Tibial nerve (tissue), 4 donors: ENCODE measurements around the gene SLC25A30. TPM values are rescaled to one million over a fixed set of nuclear protein-coding genes. Genes with fewer than 3 reads are reported as not detected.
A peak's percentile ranks its signal among the peaks of the same experiment; 100 is the strongest.

Experiments used
- DNase-seq, 2 donors: peaks; one replicate each; pipeline ENCODE4 v3.0.0-alpha.2; 2019; ENCODE audit warnings: low spot score in 2 of 2
- H3K27ac ChIP-seq, 4 donors: fragments of 200-600 bp; sonication (generic) in 3 of 4; one replicate each; pipeline ENCODE4 v1.5.1; 2017 to 2019; ENCODE audit warnings: mild to moderate bottlenecking in 1 of 4
- H3K27me3 ChIP-seq, 2 donors: fragments of 200-600 bp; sonication (generic) in 1 of 2; one replicate each; pipeline versions ENCODE4 v1.5.1 to v1.6.0; 2017 to 2019
- H3K36me3 ChIP-seq, 3 donors: fragments of 200-600 bp; sonication (generic); one replicate each; pipeline ENCODE4 v1.5.1; 2018 to 2019
- H3K4me1 ChIP-seq, 4 donors: fragments of 200-600 bp; sonication (generic) in 3 of 4; one replicate each; pipeline ENCODE4 v1.5.1; 2017 to 2019
- H3K4me3 ChIP-seq, 4 donors: fragments of 200-600 bp; sonication (generic) in 3 of 4; one replicate each; pipeline ENCODE4 v1.5.1; 2017 to 2019; ENCODE audit warnings: mild to moderate bottlenecking in 1 of 4, moderate library complexity in 1 of 4
- H3K9me3 ChIP-seq, 4 donors: fragments of 200-600 bp; sonication (generic) in 3 of 4; one replicate each; pipeline ENCODE4 v1.5.1; 2017 to 2019
- EP300 ChIP-seq, 2 donors: sonication (generic); formaldehyde crosslinking; IDR thresholded peaks; one replicate each; pipeline ENCODE4 v1.6.1; 2017; ENCODE audit warnings: antibody characterized with exemption in 2 of 2, mild to moderate bottlenecking in 1 of 2
- POLR2A ChIP-seq, 2 donors: fragments of 450-650 bp; IDR thresholded peaks; one replicate each; pipeline ENCODE4 v1.6.1; 2017; ENCODE audit warnings: antibody characterized with exemption in 2 of 2, mild to moderate bottlenecking in 2 of 2, moderate library complexity in 2 of 2
- WGBS, 2 donors: methylation state at CpG; one replicate each; pipeline ENCODE4 v1.1.5; 2018; 5-methylcytosine and 5-hydroxymethylcytosine counted together
- total RNA-seq, 4 donors: library from RNA; depleted of rRNA; stranded (reverse); fragments of >200 nt; gene quantifications; one replicate each; pipeline ENCODE4 v1.1.0, GENCODE V29; 2016
- TF ChIP-seq, protein P1 (sequence below), 5 experiments: fragments of 200-600 bp in 3 of 5; fragments of 450-650 bp in 2 of 5; sonication (generic) in 3 of 5; IDR thresholded peaks; one replicate each; pipeline ENCODE4 v1.5.1; 2016 to 2019; ENCODE audit warnings: antibody characterized with exemption in 5 of 5, mild to moderate bottlenecking in 3 of 5, moderate library complexity in 2 of 5

The SLC25A30 gene
- total RNA-seq, 4 donors from 2014 or later = 9.6 to 20.1 (median 12.0) TPM

DNA sequence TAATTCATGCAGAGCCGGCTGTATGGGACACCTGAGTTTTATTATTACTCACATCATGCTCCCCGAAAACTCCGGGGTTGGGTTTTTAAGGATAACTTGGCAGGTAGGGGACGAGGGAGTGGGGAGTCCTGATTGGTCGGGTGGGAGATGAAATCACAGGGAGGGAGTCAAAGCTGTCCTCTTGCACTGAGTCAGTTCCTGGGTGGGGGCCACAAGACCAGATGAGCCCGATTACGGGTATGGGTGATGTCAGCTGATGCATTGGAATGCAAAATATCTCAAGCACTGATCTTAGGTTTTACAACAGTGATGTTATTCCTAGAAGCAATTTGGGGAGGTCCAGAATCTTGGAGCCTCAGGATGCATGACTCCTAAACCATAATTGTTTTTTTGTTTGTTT lies 28.0 kb upstream of the SLC25A30 start:
- Histone ChIP-seq H3K27me3 (no peaks in the 10 kb centered on the region), H3K27ac (no peak overlapping the region), H3K4me1 (peaks cover 0 to 9% (median 0%) of the 10 kb centered on the region in 4 donors), H3K9me3 (no peaks in the 10 kb centered on the region), H3K4me3 (no peak overlapping the region), H3K36me3 (no peaks in the 10 kb centered on the region)
- DNase-seq = no peak
- WGBS, 2 donors = 72 to 78% methylated on average over 7 of the region's 7 CpGs
- TF ChIP-seq EP300 (IDR thresholded peaks at IDR 0.05) = no peak
- TF ChIP-seq POLR2A (IDR thresholded peaks at IDR 0.05) = no peak
- TF ChIP-seq, protein P1, sequence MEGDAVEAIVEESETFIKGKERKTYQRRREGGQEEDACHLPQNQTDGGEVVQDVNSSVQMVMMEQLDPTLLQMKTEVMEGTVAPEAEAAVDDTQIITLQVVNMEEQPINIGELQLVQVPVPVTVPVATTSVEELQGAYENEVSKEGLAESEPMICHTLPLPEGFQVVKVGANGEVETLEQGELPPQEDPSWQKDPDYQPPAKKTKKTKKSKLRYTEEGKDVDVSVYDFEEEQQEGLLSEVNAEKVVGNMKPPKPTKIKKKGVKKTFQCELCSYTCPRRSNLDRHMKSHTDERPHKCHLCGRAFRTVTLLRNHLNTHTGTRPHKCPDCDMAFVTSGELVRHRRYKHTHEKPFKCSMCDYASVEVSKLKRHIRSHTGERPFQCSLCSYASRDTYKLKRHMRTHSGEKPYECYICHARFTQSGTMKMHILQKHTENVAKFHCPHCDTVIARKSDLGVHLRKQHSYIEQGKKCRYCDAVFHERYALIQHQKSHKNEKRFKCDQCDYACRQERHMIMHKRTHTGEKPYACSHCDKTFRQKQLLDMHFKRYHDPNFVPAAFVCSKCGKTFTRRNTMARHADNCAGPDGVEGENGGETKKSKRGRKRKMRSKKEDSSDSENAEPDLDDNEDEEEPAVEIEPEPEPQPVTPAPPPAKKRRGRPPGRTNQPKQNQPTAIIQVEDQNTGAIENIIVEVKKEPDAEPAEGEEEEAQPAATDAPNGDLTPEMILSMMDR (IDR thresholded peaks at IDR 0.05) = no peak

DNA sequence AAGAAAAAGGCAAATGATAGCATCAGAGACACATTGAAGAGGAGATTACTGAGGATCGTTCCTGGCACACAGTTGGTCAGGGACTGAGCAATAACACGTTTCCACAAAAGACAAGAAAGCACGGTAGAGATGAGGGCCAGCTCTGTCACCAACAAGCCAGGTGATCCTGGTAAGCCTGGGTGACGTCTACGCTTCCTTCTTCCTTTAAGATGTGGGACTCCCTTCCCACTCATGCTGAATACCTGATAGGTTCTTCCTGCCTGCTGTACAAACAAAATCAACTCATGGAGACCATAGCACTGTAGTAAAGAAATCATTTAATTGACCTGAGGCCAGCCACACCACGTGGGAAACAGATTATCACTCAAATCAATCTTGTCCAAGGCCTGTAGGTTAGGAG lies 26.9 kb upstream of the SLC25A30 start:
- no peak overlapping the region for H3K4me3 ChIP-seq
- H3K9me3 ChIP-seq = no peaks in the 10 kb centered on the region
- no peak for TF ChIP-seq POLR2A (IDR thresholded peaks at IDR 0.05)
- no peak for TF ChIP-seq EP300 (IDR thresholded peaks at IDR 0.05)
- TF ChIP-seq, protein P1 (IDR thresholded peaks at IDR 0.05) = no peak
- WGBS, 2 donors = 81 to 83% methylated on average over 6 of the region's 6 CpGs
- no peak for DNase-seq
- H3K4me1 ChIP-seq = peaks cover 0 to 19% (median 3%) of the 10 kb centered on the region in 4 donors
- H3K27ac ChIP-seq = no peak overlapping the region
- no peaks in the 10 kb centered on the region for H3K27me3 ChIP-seq
- no peaks in the 10 kb centered on the region for H3K36me3 ChIP-seq

DNA sequence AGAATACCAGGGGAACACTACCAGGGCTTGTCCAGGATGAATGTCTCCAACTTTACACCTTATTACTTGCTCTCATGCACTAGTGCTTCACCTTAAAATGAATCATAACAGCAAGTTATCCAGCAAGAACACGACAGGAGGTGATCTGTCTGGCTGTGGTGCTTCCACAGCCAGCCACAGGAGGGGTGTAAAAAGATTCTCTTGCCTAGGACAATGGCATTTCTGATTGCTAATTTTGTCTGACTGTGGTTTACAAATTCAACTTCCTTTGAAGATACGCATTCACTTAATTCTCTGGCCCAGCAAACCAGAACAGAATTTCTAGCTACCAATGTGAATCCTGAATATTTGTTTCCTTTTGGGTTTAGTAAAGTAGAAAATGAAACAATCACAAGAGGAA lies 23.5 kb upstream of the SLC25A30 start:
- Histone ChIP-seq H3K36me3 (no peaks in the 10 kb centered on the region), H3K4me3 (no peak overlapping the region), H3K9me3 (no peaks in the 10 kb centered on the region), H3K27me3 (no peaks in the 10 kb centered on the region), H3K27ac (no peak overlapping the region), H3K4me1 (peaks cover 0 to 21% (median 4%) of the 10 kb centered on the region in 4 donors)
- TF ChIP-seq EP300 (IDR thresholded peaks at IDR 0.05) = no peak
- TF ChIP-seq POLR2A (IDR thresholded peaks at IDR 0.05) = no peak
- TF ChIP-seq, protein P1 (IDR thresholded peaks at IDR 0.05) = no peak
- DNase-seq = no peak
- 30 to 42% methylated on average over 2 of the region's 2 CpGs for WGBS, 2 donors

DNA sequence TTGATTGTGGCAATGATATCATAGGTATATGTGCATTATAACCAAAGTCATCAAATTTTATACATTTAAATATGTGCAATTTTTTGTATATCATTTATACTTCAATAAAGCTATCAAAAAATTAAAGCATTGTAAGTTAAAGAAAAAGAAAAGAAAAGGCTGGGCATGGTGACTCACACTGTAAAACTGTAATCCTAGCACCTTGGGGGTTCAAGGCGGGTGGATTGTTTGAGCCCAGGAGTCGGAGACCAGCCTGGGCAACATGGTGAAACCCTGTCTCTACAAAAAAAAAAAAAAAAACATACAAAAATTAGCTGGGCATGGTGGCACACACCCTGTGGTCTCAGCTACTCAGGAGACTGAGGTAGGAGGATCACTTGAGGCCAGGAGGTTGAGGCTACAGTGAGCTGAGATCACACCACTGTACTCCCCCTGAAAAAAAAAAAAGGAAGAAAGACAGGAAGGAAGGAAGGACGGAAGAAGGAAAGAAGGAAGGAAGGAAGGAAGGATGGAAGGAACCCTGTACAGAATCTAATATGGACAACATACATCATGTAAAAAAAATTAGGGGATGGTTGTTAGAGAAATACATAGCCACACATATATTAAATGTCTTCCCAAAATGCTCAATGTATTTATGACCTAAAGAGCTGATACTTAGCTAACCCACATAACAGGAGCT lies 21.7 kb upstream of the SLC25A30 start:
- 79 to 86% methylated on average over 3 of the region's 3 CpGs for WGBS, 2 donors
- Histone ChIP-seq H3K27ac (peak overlapping the region in 1 of 4 donors; percentile 39), H3K4me1 (peaks cover 0 to 21% (median 4%) of the 10 kb centered on the region in 4 donors)

DNA sequence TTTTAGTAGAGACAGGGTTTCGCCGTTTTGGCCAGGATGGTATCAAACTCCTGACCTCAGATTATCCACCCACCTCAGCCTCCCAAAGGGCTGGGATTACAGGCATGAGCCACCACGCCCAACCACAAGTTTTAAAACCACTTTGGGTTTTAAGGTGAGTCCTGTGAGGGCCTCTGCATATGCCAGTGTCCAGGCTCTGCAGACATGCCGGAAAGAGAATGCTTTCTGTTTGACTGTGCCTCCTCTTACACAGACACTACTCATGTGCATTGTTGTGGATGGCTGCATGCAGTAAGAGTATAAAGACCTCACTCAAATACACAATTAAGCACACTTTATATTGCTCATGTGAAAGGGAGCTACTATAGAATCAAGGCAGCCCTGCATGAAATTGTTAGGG lies 20.8 kb upstream of the SLC25A30 start:
- WGBS, 2 donors = 80 to 87% methylated on average over 4 of the region's 4 CpGs
- Histone ChIP-seq H3K4me3 (no peak overlapping the region), H3K36me3 (no peaks in the 10 kb centered on the region)

More for the DNA sequence above, 21.7 kb upstream of the SLC25A30 start:
- no peak for DNase-seq
- H3K4me3 ChIP-seq = no peak overlapping the region
- no peaks in the 10 kb centered on the region for H3K36me3 ChIP-seq
- H3K27me3 ChIP-seq = no peaks in the 10 kb centered on the region
- H3K9me3 ChIP-seq = no peaks in the 10 kb centered on the region
- TF ChIP-seq POLR2A (IDR thresholded peaks at IDR 0.05) (no peak), EP300 (IDR thresholded peaks at IDR 0.05) (no peak)
- TF ChIP-seq, protein P1 (IDR thresholded peaks at IDR 0.05) = no peak

More for the DNA sequence above, 20.8 kb upstream of the SLC25A30 start:
- Histone ChIP-seq H3K4me1 (peaks cover 0 to 21% (median 4%) of the 10 kb centered on the region in 4 donors), H3K27me3 (no peaks in the 10 kb centered on the region), H3K27ac (no peak overlapping the region), H3K9me3 (no peaks in the 10 kb centered on the region)
- DNase-seq = no peak
- TF ChIP-seq EP300 (IDR thresholded peaks at IDR 0.05) = no peak
- TF ChIP-seq POLR2A (IDR thresholded peaks at IDR 0.05) = no peak
- TF ChIP-seq, protein P1 (IDR thresholded peaks at IDR 0.05) = no peak
